BE2C (cell line): Measurements from ENCODE around the gene ZNF98.

ENCODE experiments used
- DNase-seq: peaks from one replicate; pipeline ENCODE4 v3.0.0-alpha.2; 2020
- H3K27me3 ChIP-seq: fragments of 250-450 bp; sonication (Bioruptor Pico); 2 replicates; pipeline ENCODE4 v1.5.1; 2020; ENCODE audit warnings: mild to moderate bottlenecking
- H3K36me3 ChIP-seq: fragments of 250-450 bp; sonication (Bioruptor Pico); 2 replicates; pipeline ENCODE4 v1.5.1; 2020; ENCODE audit warnings: mild to moderate bottlenecking
- H3K4me1 ChIP-seq: fragments of 250-450 bp; sonication (Bioruptor Pico); 2 replicates; pipeline ENCODE4 v1.5.1; 2020
- H3K4me3 ChIP-seq: 2 replicates; pipeline ENCODE4 v1.5.1; 2011; ENCODE audit warnings: low read depth, low read length
- H3K9me3 ChIP-seq: fragments of 250-450 bp; sonication (Bioruptor Pico); 2 replicates; pipeline ENCODE4 v1.5.1; 2020
- TF ChIP-seq, protein P1 (sequence below): IDR thresholded peaks from 2 replicates; pipeline ENCODE4 v1.5.1; 2012; ENCODE audit warnings: mild to moderate bottlenecking, low read depth, low read length

Gene ZNF98

DNA sequence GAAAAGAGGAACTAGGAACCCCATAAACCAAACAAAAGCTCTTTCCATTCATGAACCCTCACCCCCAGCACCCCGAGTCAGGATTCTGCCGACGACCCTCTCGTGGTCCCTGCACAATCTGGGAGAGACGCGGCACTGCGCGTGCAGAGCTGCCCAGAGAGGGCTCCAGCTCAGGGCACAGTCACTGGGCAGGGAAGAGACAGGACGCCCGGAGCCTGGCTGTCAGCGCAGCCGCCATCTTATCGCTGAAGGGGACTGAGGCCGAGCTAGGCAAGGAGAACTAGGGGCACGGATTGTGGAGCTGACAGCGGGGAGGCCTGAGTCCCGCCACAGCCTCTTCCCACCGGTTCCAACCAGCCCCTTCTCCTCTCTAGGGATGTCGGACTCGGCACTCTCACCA is 349 bp downstream of the ZNF98 start:
- TF ChIP-seq, protein P1, sequence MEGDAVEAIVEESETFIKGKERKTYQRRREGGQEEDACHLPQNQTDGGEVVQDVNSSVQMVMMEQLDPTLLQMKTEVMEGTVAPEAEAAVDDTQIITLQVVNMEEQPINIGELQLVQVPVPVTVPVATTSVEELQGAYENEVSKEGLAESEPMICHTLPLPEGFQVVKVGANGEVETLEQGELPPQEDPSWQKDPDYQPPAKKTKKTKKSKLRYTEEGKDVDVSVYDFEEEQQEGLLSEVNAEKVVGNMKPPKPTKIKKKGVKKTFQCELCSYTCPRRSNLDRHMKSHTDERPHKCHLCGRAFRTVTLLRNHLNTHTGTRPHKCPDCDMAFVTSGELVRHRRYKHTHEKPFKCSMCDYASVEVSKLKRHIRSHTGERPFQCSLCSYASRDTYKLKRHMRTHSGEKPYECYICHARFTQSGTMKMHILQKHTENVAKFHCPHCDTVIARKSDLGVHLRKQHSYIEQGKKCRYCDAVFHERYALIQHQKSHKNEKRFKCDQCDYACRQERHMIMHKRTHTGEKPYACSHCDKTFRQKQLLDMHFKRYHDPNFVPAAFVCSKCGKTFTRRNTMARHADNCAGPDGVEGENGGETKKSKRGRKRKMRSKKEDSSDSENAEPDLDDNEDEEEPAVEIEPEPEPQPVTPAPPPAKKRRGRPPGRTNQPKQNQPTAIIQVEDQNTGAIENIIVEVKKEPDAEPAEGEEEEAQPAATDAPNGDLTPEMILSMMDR: no peak
- no peaks in the 10 kb centered on the region for H3K36me3 ChIP-seq
- no peak for DNase-seq
- no peaks in the 10 kb centered on the region; the same call in 1 of the 2 replicates for H3K9me3 ChIP-seq
- no peaks in the 10 kb centered on the region for H3K4me1 ChIP-seq
- H3K27me3 ChIP-seq: no peaks in the 10 kb centered on the region
- H3K4me3 ChIP-seq: no peak overlapping the region

- H3K4me3 ChIP-seq: no peak overlapping the region
- TF ChIP-seq, protein P1: no peak
- no peak for DNase-seq
- H3K4me1 ChIP-seq: no peaks in the 10 kb centered on the region
- H3K36me3 ChIP-seq: no peaks in the 10 kb centered on the region
- H3K27me3 ChIP-seq: no peaks in the 10 kb centered on the region
- H3K9me3 ChIP-seq: no peaks in the 10 kb centered on the region; the same call in 1 of the 2 replicates
Observed at GRCh38 chr19:22354665-22355064, 67.5 kb downstream of the ZNF98 start.
